ENCODE data around the gene MINDY4. TPM values are rescaled to one million over a fixed set of nuclear protein-coding genes. Genes with fewer than 3 reads are reported as not detected.

MINDY4 gene
- total RNA-seq, 2 donors from 2014 or later: 8.1 to 31.9 TPM

DNA sequence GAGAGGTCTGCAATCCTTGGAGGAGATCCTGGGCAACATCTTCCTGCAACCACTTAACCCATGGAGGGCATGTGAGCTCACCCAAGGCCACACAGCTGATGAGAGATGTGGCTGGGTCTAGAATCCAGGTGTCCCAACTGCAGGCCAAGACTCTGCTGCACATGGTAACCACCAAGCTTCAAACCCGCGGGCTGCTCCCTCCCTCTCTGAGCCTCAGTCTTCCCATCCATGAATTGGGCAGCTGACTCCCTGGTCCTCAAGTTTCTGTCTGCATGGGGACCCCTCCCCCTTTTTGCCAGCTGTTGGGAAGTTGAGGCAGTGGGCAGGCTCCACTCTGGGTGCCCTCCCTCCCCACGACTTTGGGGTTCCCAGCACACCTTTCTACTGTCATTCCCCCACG lies 40.2 kb upstream of the MINDY4 start:
- no peak overlapping the region for H3K27ac ChIP-seq
- H3K4me3 ChIP-seq: no peak overlapping the region
- intact Hi-C loops (cut with DNase I): loop anchor here (10.0 kb wide), 1 partner anchor 96 kb away; no protein-coding TSS in a partner anchor
- 82% methylated on average over 4 of the region's 4 CpGs for WGBS
- no peaks in the 10 kb centered on the region for H3K36me3 ChIP-seq
- DNase-seq (ENCODE audit: low spot score): no peak
- H3K9me3 ChIP-seq: no peaks in the 10 kb centered on the region
- TF ChIP-seq POLR2A (IDR thresholded peaks at IDR 0.05) (no peak), POLR2AphosphoS5 (IDR thresholded peaks at IDR 0.05) (no peak)
- TF ChIP-seq, protein P1, sequence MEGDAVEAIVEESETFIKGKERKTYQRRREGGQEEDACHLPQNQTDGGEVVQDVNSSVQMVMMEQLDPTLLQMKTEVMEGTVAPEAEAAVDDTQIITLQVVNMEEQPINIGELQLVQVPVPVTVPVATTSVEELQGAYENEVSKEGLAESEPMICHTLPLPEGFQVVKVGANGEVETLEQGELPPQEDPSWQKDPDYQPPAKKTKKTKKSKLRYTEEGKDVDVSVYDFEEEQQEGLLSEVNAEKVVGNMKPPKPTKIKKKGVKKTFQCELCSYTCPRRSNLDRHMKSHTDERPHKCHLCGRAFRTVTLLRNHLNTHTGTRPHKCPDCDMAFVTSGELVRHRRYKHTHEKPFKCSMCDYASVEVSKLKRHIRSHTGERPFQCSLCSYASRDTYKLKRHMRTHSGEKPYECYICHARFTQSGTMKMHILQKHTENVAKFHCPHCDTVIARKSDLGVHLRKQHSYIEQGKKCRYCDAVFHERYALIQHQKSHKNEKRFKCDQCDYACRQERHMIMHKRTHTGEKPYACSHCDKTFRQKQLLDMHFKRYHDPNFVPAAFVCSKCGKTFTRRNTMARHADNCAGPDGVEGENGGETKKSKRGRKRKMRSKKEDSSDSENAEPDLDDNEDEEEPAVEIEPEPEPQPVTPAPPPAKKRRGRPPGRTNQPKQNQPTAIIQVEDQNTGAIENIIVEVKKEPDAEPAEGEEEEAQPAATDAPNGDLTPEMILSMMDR (IDR thresholded peaks at IDR 0.05): no peak
- no peaks in the 10 kb centered on the region for H3K4me1 ChIP-seq (replicated peaks)
- H3K27me3 ChIP-seq (replicated peaks; ENCODE audit: insufficient read depth): peaks cover 4% of the 10 kb centered on the region

- Histone ChIP-seq H3K36me3 (no peaks in the 10 kb centered on the region), H3K27me3 (replicated peaks; ENCODE audit: insufficient read depth) (peaks cover 4% of the 10 kb centered on the region), H3K27ac (no peak overlapping the region), H3K9me3 (no peaks in the 10 kb centered on the region), H3K4me1 (replicated peaks) (no peaks in the 10 kb centered on the region), H3K4me3 (no peak overlapping the region)
- intact Hi-C loops (cut with DNase I): loop anchor here (10.0 kb wide), 1 partner anchor 97 kb away; no protein-coding TSS in a partner anchor
- TF ChIP-seq, protein P1 (IDR thresholded peaks at IDR 0.05): no peak
- TF ChIP-seq POLR2A (IDR thresholded peaks at IDR 0.05) (no peak), POLR2AphosphoS5 (IDR thresholded peaks at IDR 0.05) (no peak)
- DNase-seq (ENCODE audit: low spot score): no peak
- 69% methylated on average over 11 of the region's 11 CpGs for WGBS
These were observed 39.6 kb upstream of the MINDY4 start for GRCh38 chr7:30731581-30731980.

- Histone ChIP-seq H3K9me3 (no peaks in the 10 kb centered on the region), H3K27me3 (replicated peaks; ENCODE audit: insufficient read depth) (peaks cover 4% of the 10 kb centered on the region), H3K4me3 (no peak overlapping the region), H3K27ac (no peak overlapping the region), H3K4me1 (replicated peaks) (no peaks in the 10 kb centered on the region), H3K36me3 (no peaks in the 10 kb centered on the region)
- TF ChIP-seq, protein P1 (IDR thresholded peaks at IDR 0.05): no peak
- TF ChIP-seq POLR2A (IDR thresholded peaks at IDR 0.05): no peak
- no peak for TF ChIP-seq POLR2AphosphoS5 (IDR thresholded peaks at IDR 0.05)
- 92% methylated on average over 12 of the region's 12 CpGs for WGBS
- no peak for DNase-seq (ENCODE audit: low spot score)
- intact Hi-C loops (cut with DNase I): loop anchor here (10.0 kb wide), 1 partner anchor 98 kb away; no protein-coding TSS in a partner anchor
These were observed 38.6 kb upstream of the MINDY4 start for GRCh38 chr7:30732606-30733005.

DNA sequence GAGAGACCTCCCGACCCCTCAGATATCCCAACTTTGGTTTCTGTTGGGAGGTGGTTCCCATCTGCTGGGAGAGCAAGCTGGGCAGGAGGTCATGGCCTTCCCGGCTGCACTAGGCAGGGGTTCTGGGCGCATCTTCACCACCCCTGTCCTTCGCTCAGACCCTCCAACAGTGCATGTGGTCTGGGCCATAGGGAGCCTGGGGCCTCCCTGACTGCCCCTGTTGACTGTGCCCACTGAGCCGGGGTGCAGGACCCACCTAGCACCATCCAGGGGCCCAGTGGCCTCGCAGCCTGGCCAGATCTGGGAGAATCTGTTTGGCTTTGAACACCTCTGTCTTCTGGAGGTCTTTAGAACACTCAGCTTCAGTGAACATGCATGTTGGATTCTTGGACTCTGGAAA lies 38.0 kb upstream of the MINDY4 start:
- H3K27me3 ChIP-seq (replicated peaks; ENCODE audit: insufficient read depth): peaks cover 4% of the 10 kb centered on the region
- intact Hi-C loops (cut with DNase I): loop anchor here (10.0 kb wide), 1 partner anchor 98 kb away; no protein-coding TSS in a partner anchor
- TF ChIP-seq POLR2AphosphoS5 (IDR thresholded peaks at IDR 0.05) (no peak), POLR2A (IDR thresholded peaks at IDR 0.05) (no peak)
- TF ChIP-seq, protein P1 (IDR thresholded peaks at IDR 0.05): no peak
- H3K9me3 ChIP-seq: no peaks in the 10 kb centered on the region
- no peak for DNase-seq (ENCODE audit: low spot score)
- H3K27ac ChIP-seq: no peak overlapping the region
- H3K4me3 ChIP-seq: no peak overlapping the region
- H3K4me1 ChIP-seq (replicated peaks): no peaks in the 10 kb centered on the region
- 96% methylated on average over 6 of the region's 6 CpGs for WGBS
- no peaks in the 10 kb centered on the region for H3K36me3 ChIP-seq

- intact Hi-C loops (cut with DNase I): loop anchor here (10.0 kb wide), 1 partner anchor 99 kb away; no protein-coding TSS in a partner anchor
- H3K4me3 ChIP-seq: no peak overlapping the region
- no peaks in the 10 kb centered on the region for H3K9me3 ChIP-seq
- H3K4me1 ChIP-seq (replicated peaks): no peaks in the 10 kb centered on the region
- TF ChIP-seq, protein P1 (IDR thresholded peaks at IDR 0.05): no peak
- TF ChIP-seq POLR2A (IDR thresholded peaks at IDR 0.05) (no peak), POLR2AphosphoS5 (IDR thresholded peaks at IDR 0.05) (no peak)
- H3K27ac ChIP-seq: no peak overlapping the region
- H3K36me3 ChIP-seq: no peaks in the 10 kb centered on the region
- DNase-seq (ENCODE audit: low spot score): no peak
- WGBS: 94% methylated on average over 11 of the region's 11 CpGs
- peaks cover 4% of the 10 kb centered on the region for H3K27me3 ChIP-seq (replicated peaks; ENCODE audit: insufficient read depth)
These were observed 37.5 kb upstream of the MINDY4 start for GRCh38 chr7:30733691-30734090.
